Measurements from ENCODE around the gene MTG1.

DNA sequence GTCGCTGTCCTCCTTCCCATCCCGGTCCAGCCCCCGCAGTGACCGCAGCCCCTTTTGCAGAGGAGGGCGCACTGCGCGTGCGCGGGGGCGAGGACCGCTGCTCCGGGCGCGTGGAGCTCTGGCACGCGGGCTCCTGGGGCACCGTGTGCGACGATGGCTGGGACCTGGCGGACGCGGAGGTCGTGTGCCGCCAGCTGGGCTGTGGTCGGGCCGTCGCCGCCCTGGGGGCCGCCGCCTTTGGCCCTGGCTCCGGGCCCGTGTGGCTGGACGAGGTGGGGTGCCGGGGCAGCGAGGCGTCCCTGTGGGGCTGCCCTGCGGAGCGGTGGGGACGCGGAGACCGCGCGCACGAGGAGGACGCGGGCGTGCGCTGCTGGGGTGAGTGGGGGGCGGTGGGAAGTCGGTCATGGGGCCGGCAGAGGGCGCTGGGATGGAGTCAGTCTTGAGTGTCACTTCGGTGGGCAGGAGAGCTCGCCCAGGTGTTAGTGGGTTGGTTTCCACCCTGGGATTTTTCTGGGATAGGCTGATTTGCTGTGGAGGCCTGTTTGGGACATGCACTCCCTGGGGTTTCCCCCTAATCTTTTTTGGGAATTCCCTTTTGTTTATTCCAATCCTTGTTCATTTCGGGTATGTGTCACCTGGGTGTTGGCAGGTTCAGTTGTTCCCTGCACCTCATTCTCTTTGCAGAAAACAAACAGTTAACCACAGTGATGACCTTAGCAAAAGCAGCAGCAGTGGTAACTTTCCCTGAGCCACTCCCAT, 71.4 kb downstream of the MTG1 start:
- TF ChIP-seq CTCF (conservative IDR thresholded peaks at IDR 0.05 in 1 of 2, IDR thresholded peaks at IDR 0.05 in 1 of 2; ENCODE audit: low read depth in 1 of 2, low read length in 2 of 2) (no peak), EZH2 (IDR thresholded peaks at IDR 0.05; ENCODE audit: low read length, missing control alignments) (no peak)

Measured in fibroblast of lung (primary cell).